ENCODE data around the gene CHSY1. TPM values are rescaled to one million over a fixed set of nuclear protein-coding genes. Genes with fewer than 3 reads are reported as not detected.

The CHSY1 gene
- total and polyA plus RNA-seq, 10 of the 15 experiments (the other 5 are each of a cell fraction or from before 2014, with no cell fraction given), result 1.4 to 31.2 (median 10.5) TPM

GRCh38 chr15:101178931-101179330 is 72.9 kb downstream of the CHSY1 start:
- Histone ChIP-seq H3K27me3 (replicated peaks in 1 of 2; ENCODE audit: control insufficient read depth in 2 of 2, insufficient read depth in 2 of 2, low read length in 1 of 2) (no peaks in the 10 kb centered on the region), H3K36me3 (ENCODE audit: control insufficient read depth in 2 of 2, insufficient read depth in 2 of 2, low read length in 1 of 2) (peaks cover 7 to 20% of the 10 kb centered on the region in 2 experiments), H4K20me1 (ENCODE audit: control insufficient read depth, insufficient read depth) (no peaks in the 10 kb centered on the region), H3K27ac (ENCODE audit: control insufficient read depth, insufficient read depth) (no peak overlapping the region), H3K4me3 (no peak overlapping the region), H3K4me1 (ENCODE audit: control insufficient read depth, insufficient read depth, low read length) (peaks cover 4% of the 10 kb centered on the region; the same call in 1 of the 2 replicates), H2AFZ (ENCODE audit: control insufficient read depth, low read depth, low read length) (no peak overlapping the region), H3K4me2 (ENCODE audit: control insufficient read depth, insufficient read depth) (no peak overlapping the region), H3K9me3 (replicated peaks; ENCODE audit: control insufficient read depth, insufficient read depth, low read length) (no peaks in the 10 kb centered on the region; the same call in 2 of the 3 replicates), H3K9ac (ENCODE audit: control insufficient read depth, insufficient read depth, low read length) (no peak overlapping the region), H3K79me2 (ENCODE audit: control insufficient read depth, insufficient read depth, low read length) (peaks cover 7% of the 10 kb centered on the region)
- no TSS peak for BruUV-seq (replicated peaks)
- SMC1A ChIA-PET (ENCODE audit: uncharacterized antibody, unreplicated experiment), result interaction anchor here (0.5 to 0.6 kb wide), 2 partner anchors 59 to 73 kb away, joined by 3 to 4 read pairs; partner anchors contain the start of gene CHSY1
- RAD21 ChIA-PET (ENCODE audit: unreplicated experiment), result no interaction called here
- FAIRE-seq, result no peak
- WGBS (ENCODE audit: insufficient coverage, insufficient replicate concordance, low lambda C conversion rate, missing lambda C conversion rate), result 77% methylated on average over 4 of the region's 4 CpGs
- intact Hi-C loops (cut with micrococcal nuclease; ENCODE audit: unreplicated experiment), result no loop called here
- in situ Hi-C loops (cut with MboI), result no loop called here
- no peak for ATAC-seq
- CTCF ChIA-PET, result no interaction called here
- no peak for DNase-seq (ENCODE audit: low read depth, low spot score)
- POLR2A ChIA-PET, result no interaction called here
- TF ChIP-seq FOXK2 (IDR thresholded peaks at IDR 0.05) (no peak), KDM1A (IDR thresholded peaks at IDR 0.05; ENCODE audit: borderline replicate concordance) (no peak), ZBED1 (IDR thresholded peaks at IDR 0.05; ENCODE audit: borderline replicate concordance) (no peak), ZBTB4 (CRISPR knock-in tag; IDR thresholded peaks at IDR 0.05) (no peak), BCL3 (IDR thresholded peaks at IDR 0.05; ENCODE audit: borderline replicate concordance, insufficient read depth, low read depth, low read length, poor library complexity, severe bottlenecking) (no peak), POU2F2 (IDR thresholded peaks at IDR 0.05; ENCODE audit: borderline replicate concordance, low read depth, low read length) (no peak), FOXM1 (IDR thresholded peaks at IDR 0.05; ENCODE audit: low read depth, low read length) (no peak), PML (IDR thresholded peaks at IDR 0.05; ENCODE audit: low read length) (no peak), PBX3 (IDR thresholded peaks at IDR 0.05; ENCODE audit: insufficient replicate concordance, low read depth, low read length) (no peak), SREBF2 (IDR thresholded peaks at IDR 0.05; ENCODE audit: low read length) (no peak), MXI1 (IDR thresholded peaks at IDR 0.05; ENCODE audit: low read depth, low read length) (no peak), CHD2 (IDR thresholded peaks at IDR 0.05; ENCODE audit: borderline replicate concordance, low read depth, low read length) (no peak), IRF3 (IDR thresholded peaks at IDR 0.05) (no peak), ZNF274 (IDR thresholded peaks at IDR 0.05; ENCODE audit: insufficient read depth, insufficient read length) (no peak), E4F1 (IDR thresholded peaks at IDR 0.05; ENCODE audit: borderline replicate concordance, partially characterized antibody) (no peak), ASH2L (IDR thresholded peaks at IDR 0.05; ENCODE audit: borderline replicate concordance, low read depth) (no peak)

Data from GM12878 (cell line).